ENCODE data around the gene STAB2. TPM values are rescaled to one million over a fixed set of nuclear protein-coding genes. Genes with fewer than 3 reads are reported as not detected.
"Not testable (repeated sequence)": the region's sequence is repeated elsewhere in the genome, so short reads cannot be mapped to it uniquely, and the experiment has no call there.

Gene STAB2
- total RNA-seq, 1 donor from 2014 or later = 0.29 TPM

- DNase-seq (ENCODE audit: low spot score) = no peak
Observed at GRCh38 chr12:103806803-103807202, 219.7 kb downstream of the STAB2 start.

DNA sequence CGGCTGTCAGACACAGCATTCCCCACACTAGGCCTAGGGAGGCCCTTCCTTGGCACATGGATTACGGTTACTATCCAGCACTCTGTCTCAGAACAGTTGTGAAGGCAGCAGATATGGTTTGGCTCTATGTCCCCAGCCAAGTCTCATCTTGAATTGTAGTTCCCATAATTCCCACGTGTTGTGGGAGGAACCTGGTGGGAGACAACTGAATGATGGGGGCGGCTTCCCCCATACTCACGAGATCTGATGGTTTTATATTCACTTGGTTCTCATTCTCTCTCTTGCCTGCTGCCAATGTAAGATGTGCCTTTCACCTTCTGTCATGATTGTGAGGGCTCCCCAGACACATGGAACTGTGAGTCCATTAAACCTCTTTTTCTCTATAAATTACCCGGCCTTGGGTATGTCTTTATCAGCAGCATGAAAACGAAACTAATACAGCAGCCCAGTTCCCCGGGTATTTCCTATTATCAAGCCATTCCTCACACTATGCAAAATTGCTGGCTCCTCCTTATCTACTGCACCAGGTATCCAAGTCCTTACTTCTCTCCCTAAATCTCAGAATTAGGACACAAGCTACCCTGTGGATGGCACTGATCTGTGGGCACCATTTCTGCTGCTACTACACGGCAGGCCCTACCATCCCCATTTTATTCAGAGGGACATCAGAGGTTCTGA lies 220.6 kb downstream of the STAB2 start:
- no peak for DNase-seq (ENCODE audit: low spot score)

GRCh38 chr12:103808239-103808880 lies 221.3 kb downstream of the STAB2 start:
- DNase-seq (ENCODE audit: low spot score) = no peak

DNA sequence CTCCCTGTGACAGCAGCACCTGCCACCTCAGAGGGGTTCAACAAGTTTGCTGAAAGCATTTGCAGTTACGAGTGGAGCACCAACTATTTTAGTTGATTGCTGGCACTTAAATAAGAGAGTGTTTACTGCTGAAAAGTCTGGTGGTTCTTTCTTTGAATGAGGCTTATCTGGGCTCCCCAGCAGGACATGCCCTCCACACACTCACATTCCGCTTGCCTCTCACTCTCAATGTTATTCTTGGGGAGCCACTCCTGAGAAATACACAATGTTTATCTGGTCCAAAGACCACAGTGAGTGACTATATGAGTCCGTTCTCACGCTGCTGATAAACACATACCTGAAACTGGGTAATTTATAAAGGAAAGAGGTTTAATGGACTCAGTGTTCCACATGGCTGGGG lies 222.1 kb downstream of the STAB2 start:
- DNase-seq (ENCODE audit: low spot score) = no peak

DNA sequence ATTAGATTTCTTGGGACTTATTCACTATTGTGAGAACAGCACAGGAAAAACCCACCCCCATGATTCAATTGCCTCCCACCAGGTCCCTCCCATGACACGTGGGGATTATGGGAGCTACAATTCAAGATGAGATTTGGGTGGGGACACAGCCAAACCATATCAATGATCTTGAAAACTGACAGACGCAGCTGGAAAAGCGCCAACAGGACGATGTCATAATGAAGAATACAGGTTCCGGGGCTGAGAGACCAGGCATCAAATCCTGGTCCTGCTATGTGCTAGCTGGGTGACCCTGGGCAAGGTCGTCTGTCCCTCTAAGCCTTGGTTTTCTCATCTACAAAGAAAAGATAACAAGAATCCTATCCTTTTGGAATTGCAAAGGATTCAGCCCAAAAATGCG lies 222.6 kb downstream of the STAB2 start:
- not testable (repeated sequence) for DNase-seq (ENCODE audit: low spot score)

GRCh38 chr12:103810111-103810510 lies 223.0 kb downstream of the STAB2 start:
- no peak for DNase-seq (ENCODE audit: low spot score)

GRCh38 chr12:103811791-103812190 lies 224.7 kb downstream of the STAB2 start:
- DNase-seq (ENCODE audit: low spot score) = no peak

GRCh38 chr12:103812789-103813188 lies 225.7 kb downstream of the STAB2 start:
- no peak for DNase-seq (ENCODE audit: low spot score)

DNA sequence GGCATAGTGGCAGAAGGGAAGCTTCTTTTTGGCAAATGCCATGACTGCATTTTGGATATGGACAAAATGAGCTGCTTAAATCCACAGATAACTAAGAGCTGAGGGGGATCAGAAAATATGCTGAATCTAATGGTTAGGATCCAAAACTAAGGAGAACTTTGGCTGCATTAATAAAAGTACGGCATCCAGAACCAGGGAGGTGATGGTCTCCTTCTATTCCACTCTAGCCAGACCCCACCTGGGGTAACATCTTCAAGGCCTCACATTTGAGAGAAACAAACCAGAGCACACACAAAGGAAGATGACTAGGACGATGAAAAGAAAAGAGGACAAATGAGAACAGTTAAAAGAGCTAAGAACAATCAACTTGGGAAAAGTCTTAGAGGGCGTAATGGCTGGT lies 226.4 kb downstream of the STAB2 start:
- DNase-seq (ENCODE audit: low spot score) = no peak

- DNase-seq (ENCODE audit: low spot score) = no peak
Observed at GRCh38 chr12:103813949-103814348, 226.9 kb downstream of the STAB2 start.

- no peak for DNase-seq (ENCODE audit: low spot score)
Observed at GRCh38 chr12:103814436-103814835, 227.4 kb downstream of the STAB2 start.

Other genes with a start within 250 kb of the STAB2 start
- gene C12orf42, start 91.3 kb upstream of the STAB2 start, total RNA-seq = not detected

Data from ureter (tissue), 1 donor.